Pancreas (tissue), 10 donors: ENCODE results near the gene AATF. TPM values are rescaled to one million over a fixed set of nuclear protein-coding genes. Genes with fewer than 3 reads are reported as not detected.
A peak's percentile ranks its signal among the peaks of the same experiment; 100 is the strongest.

Source experiments
- ATAC-seq, 4 donors: fragments of 200-7000 bp; cut with Tn5 transposase; one replicate each; pipeline versions ENCODE4 v1.8.0 to v1.9.1; 2020; ENCODE audit warnings: mild to moderate bottlenecking in 4 of 4, moderate library complexity in 4 of 4
- DNase-seq, 6 donors: peaks; one replicate each; pipeline ENCODE4 v3.0.0-alpha.2; 2020
- FAIRE-seq: peaks from 2 replicates; lab custom pipeline; 2012; peaks lifted over from hg19 to GRCh38; lab: Jason Lieb, UNC
- H3K27ac ChIP-seq, 4 donors: fragments of 200-600 bp; sonication (generic); 1 replicate in 3 of 4; 2 replicates in 1 of 4; pipeline versions ENCODE4 v1.5.0 to v1.8.0; 2020
- H3K27me3 ChIP-seq, 4 donors: fragments of 200-600 bp; one replicate each; pipeline ENCODE4 v1.8.0; 2021
- H3K36me3 ChIP-seq, 3 donors: fragments of 200-600 bp; sonication (generic) in 1 of 3; one replicate each; pipeline versions ENCODE4 v1.5.0 to v1.8.0; 2020 to 2021
- H3K4me1 ChIP-seq, 3 donors: fragments of 200-600 bp; one replicate each; pipeline ENCODE4 v1.8.0; 2021
- H3K4me3 ChIP-seq, 4 donors: fragments of 200-600 bp; sonication (generic) in 2 of 4; one replicate each; pipeline versions ENCODE4 v1.5.0 to v1.8.0; 2020 to 2021
- H3K9me3 ChIP-seq, 4 donors: fragments of 200-600 bp; one replicate each; pipeline ENCODE4 v1.8.0; 2021
- WGBS, 2 donors: extraction: QIAGEN DNeasy Blood & Tissue Kit; methylation state at CpG; one replicate each; pipeline ENCODE4 v1.1.7; 2013; 5-methylcytosine and 5-hydroxymethylcytosine counted together
- intact Hi-C, 3 donors: fragments of 100-400 bp; cut with DNase I; formaldehyde crosslinking; loops; one replicate each; pipeline versions ENCODE4 v1.11.1 to v1.14.2; 2022
- polyA plus RNA-seq, 2 donors: library from polyadenylated mRNA; stranded (reverse); fragments of 200-250 nt; gene quantifications; one replicate each; pipeline ENCODE4 v1.2.3, GENCODE V29; 2013
- total RNA-seq, 6 donors: library from RNA; stranded (reverse); fragmentation: NEBNext Ultra II Directional in 4 of 6; extraction: Animal tissue kit (Norgen Biotek cat#: 25700) in 4 of 6; gene quantifications; one replicate each; pipeline versions ENCODE4 v1.2.1 to v1.2.4, GENCODE V29; 2021 to 2023
- TF ChIP-seq, protein P1 (sequence below), 4 donors: fragments of 200-600 bp; sonication (generic) in 3 of 4; IDR thresholded peaks; one replicate each; pipeline versions ENCODE4 v1.5.0 to v1.8.0; 2021; ENCODE audit warnings: antibody characterized with exemption in 4 of 4
- donor health status: healthy with polysubstance abuse.
- donor health status: DM: no; HTN: no; CAD: no; lungs with moderate emphysema.
- donor health status: DM: no; HTN: no; CAD: no.
- donor health status: control.
- donor health status: control.
- donor health status: Bipolar disorder and iron deficiency.
- donor health status: DM: yes; HTN: yes; CAD: no.
- donor health status: DM: no; HTN: no; CAD: no.
- donor health status: DM: no; HTN: no; CAD: no.
- donor health status: DM: yes; HTN: yes; CAD: no.

Gene AATF
- total and polyA plus RNA-seq, 8 donors: 20.1 to 38.4 (median 28.5) TPM

- WGBS, 2 donors: 8 to 11% methylated on average over 48 to 52 of the region's 52 CpGs
These were observed 8.2 kb upstream of the AATF start for GRCh38 chr17:36940313-36941264.

DNA sequence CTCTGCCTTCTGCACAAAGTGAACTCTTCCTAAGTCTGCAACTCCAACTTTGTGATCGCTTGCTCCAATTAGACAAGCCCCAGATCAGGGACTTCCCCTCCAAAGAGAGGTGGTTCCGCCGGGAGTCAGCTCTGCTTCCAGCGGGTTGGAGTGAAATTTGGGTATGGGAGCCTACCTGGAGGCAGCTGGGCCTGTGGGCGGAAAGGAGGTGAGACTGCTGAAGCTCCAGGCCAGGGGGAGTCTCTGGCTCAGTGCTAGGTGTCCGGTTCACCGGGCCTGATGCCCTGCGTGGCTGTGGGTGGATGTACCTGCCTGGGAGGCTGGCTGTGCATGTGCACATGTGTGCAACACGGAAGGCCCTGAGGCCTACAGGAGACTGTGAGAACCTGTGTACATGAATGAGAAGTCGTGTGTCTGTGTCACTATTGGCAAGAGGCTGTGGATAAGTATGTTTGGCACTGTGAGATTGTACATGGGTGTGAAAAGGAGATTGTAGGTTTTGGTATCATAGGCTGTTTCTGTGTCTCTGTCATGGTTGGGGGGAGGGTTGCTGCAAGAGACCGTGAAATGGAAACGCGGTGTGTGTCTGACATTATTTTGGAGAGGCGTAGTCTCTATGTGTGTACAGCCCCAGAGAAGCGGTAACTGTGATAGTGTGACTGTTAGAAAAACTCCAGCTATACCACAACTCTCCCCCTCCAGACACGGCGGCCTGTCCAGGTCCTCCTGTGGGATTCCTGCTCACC is 7.3 kb upstream of the AATF start:
- no peak for ATAC-seq
- 19 to 23% methylated on average over 17 of the region's 17 CpGs for WGBS, 2 donors

More at GRCh38 chr17:36940313-36941264, 8.2 kb upstream of the AATF start:
- no peak overlapping the region for H3K4me3 ChIP-seq
- H3K36me3 ChIP-seq: no peaks in the 10 kb centered on the region
- H3K9me3 ChIP-seq: no peaks in the 10 kb centered on the region
- ATAC-seq (no peak), FAIRE-seq (no peak), DNase-seq (peak in 1 of 6 donors; percentile 60)
- intact Hi-C loops: no loop called here
- TF ChIP-seq, protein P1, sequence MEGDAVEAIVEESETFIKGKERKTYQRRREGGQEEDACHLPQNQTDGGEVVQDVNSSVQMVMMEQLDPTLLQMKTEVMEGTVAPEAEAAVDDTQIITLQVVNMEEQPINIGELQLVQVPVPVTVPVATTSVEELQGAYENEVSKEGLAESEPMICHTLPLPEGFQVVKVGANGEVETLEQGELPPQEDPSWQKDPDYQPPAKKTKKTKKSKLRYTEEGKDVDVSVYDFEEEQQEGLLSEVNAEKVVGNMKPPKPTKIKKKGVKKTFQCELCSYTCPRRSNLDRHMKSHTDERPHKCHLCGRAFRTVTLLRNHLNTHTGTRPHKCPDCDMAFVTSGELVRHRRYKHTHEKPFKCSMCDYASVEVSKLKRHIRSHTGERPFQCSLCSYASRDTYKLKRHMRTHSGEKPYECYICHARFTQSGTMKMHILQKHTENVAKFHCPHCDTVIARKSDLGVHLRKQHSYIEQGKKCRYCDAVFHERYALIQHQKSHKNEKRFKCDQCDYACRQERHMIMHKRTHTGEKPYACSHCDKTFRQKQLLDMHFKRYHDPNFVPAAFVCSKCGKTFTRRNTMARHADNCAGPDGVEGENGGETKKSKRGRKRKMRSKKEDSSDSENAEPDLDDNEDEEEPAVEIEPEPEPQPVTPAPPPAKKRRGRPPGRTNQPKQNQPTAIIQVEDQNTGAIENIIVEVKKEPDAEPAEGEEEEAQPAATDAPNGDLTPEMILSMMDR (IDR thresholded peaks at IDR 0.05): no peak
- no peak overlapping the region for H3K27ac ChIP-seq
- H3K4me1 ChIP-seq: peaks cover 0 to 19% (median 0%) of the 10 kb centered on the region in 3 donors
- H3K27me3 ChIP-seq: peaks cover 17 to 94% (median 31%) of the 10 kb centered on the region in 4 donors

GRCh38 chr17:36942019-36942599 is 6.6 kb upstream of the AATF start:
- FAIRE-seq (no peak), ATAC-seq (no peak), DNase-seq (peak in 2 of 6 donors; percentile 64 to 72)
- H3K4me3 ChIP-seq: peak overlapping the region in 1 of 4 donors; percentile 29
- TF ChIP-seq, protein P1 (IDR thresholded peaks at IDR 0.05): no peak
- peaks cover 0 to 8% (median 0%) of the 10 kb centered on the region in 3 donors for H3K4me1 ChIP-seq
- peaks cover 17 to 95% (median 29%) of the 10 kb centered on the region in 4 donors for H3K27me3 ChIP-seq
- intact Hi-C loops: no loop called here
- 3 to 8% methylated on average over 46 to 57 of the region's 57 CpGs for WGBS, 2 donors
- H3K27ac ChIP-seq: no peak overlapping the region
- no peaks in the 10 kb centered on the region for H3K36me3 ChIP-seq
- H3K9me3 ChIP-seq: no peaks in the 10 kb centered on the region

More for the DNA sequence above, 7.3 kb upstream of the AATF start:
- Histone ChIP-seq H3K36me3 (no peaks in the 10 kb centered on the region), H3K4me3 (no peak overlapping the region), H3K27ac (no peak overlapping the region), H3K4me1 (peaks cover 0 to 11% (median 0%) of the 10 kb centered on the region in 3 donors), H3K27me3 (peaks cover 17 to 95% (median 31%) of the 10 kb centered on the region in 4 donors), H3K9me3 (no peaks in the 10 kb centered on the region)
- intact Hi-C loops: no loop called here
- FAIRE-seq: no peak
- DNase-seq: peak in 1 of 6 donors; percentile 64
- TF ChIP-seq, protein P1 (IDR thresholded peaks at IDR 0.05): no peak

GRCh38 chr17:36942631-36943125 is 6.1 kb upstream of the AATF start:
- DNase-seq (peak in 1 of 6 donors; percentile 73), ATAC-seq (no peak), FAIRE-seq (no peak)
- H3K4me3 ChIP-seq: peak overlapping the region in 1 of 4 donors; percentile 29
- peaks cover 0 to 6% (median 0%) of the 10 kb centered on the region in 3 donors for H3K4me1 ChIP-seq
- WGBS, 2 donors: 8% methylated on average over 56 to 59 of the region's 59 CpGs
- H3K9me3 ChIP-seq: no peaks in the 10 kb centered on the region
- peaks cover 17 to 91% (median 27%) of the 10 kb centered on the region in 4 donors for H3K27me3 ChIP-seq
- intact Hi-C loops: no loop called here
- TF ChIP-seq, protein P1 (IDR thresholded peaks at IDR 0.05): no peak
- no peaks in the 10 kb centered on the region for H3K36me3 ChIP-seq
- H3K27ac ChIP-seq: no peak overlapping the region
